Mucosa of rectum (tissue), 2 donors: ENCODE results near the gene GNAL.

Experiments used
- H3K27ac ChIP-seq, 2 donors: one replicate each; pipeline ENCODE4 v1.7.0; 2013; ENCODE audit warnings: inconsistent platforms in 2 of 2, low read depth in 2 of 2, low read length in 2 of 2
- H3K27me3 ChIP-seq, 2 donors: one replicate each; pipeline ENCODE4 v1.7.0; 2013; ENCODE audit warnings: low read length in 2 of 2; ENCODE audit not compliant: control insufficient read depth in 2 of 2, insufficient read depth in 2 of 2
- H3K36me3 ChIP-seq, 2 donors: one replicate each; pipeline ENCODE4 v1.7.0; 2013; ENCODE audit warnings: low read length in 2 of 2; ENCODE audit not compliant: control insufficient read depth in 2 of 2, insufficient read depth in 2 of 2
- H3K4me1 ChIP-seq, 2 donors: one replicate each; pipeline ENCODE4 v1.7.0; 2013; ENCODE audit warnings: low read length in 2 of 2, mild to moderate bottlenecking in 1 of 2; ENCODE audit not compliant: control insufficient read depth in 2 of 2, insufficient read depth in 2 of 2
- H3K4me3 ChIP-seq, 2 donors: one replicate each; pipeline ENCODE4 v1.7.0; 2013; ENCODE audit warnings: low read length in 2 of 2
- H3K9ac ChIP-seq, 2 donors: one replicate each; pipeline ENCODE4 v1.7.0; 2013; ENCODE audit warnings: low read length in 2 of 2, low read depth in 1 of 2, mild to moderate bottlenecking in 1 of 2
- H3K9me3 ChIP-seq, 2 donors: one replicate each; pipeline ENCODE4 v1.7.0; 2013; ENCODE audit warnings: low read length in 2 of 2; ENCODE audit not compliant: control insufficient read depth in 2 of 2
- donor health status: healthy.
- donor health status: Normal muscosa, but diverticular disease.

GNAL gene

DNA sequence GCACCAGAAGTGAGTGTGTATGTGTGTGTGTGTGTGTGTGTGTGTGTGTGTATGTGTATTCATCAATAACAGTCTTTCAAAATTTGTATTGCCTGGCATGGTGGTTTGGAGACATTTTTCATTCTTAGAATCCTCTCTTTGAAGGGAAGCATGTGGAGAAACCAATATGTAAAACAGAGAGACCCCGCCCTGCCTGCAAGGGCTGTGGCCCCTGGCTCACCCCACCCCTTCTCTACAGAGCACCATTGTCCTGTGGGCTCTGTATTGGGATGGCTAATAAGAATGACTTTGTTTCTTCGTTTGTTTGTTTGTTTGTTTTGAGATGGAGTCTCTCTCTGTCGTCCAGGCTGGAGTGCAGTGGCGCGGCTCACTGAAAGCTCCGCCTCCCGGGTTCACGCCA lies 65.9 kb downstream of the GNAL start:
- Histone ChIP-seq H3K4me1 (no peaks in the 10 kb centered on the region), H3K9ac (no peak overlapping the region), H3K4me3 (no peak overlapping the region), H3K9me3 (no peaks in the 10 kb centered on the region), H3K36me3 (no peaks in the 10 kb centered on the region), H3K27me3 (peaks cover 3 to 5% of the 10 kb centered on the region in 2 donors), H3K27ac (no peak overlapping the region)

DNA sequence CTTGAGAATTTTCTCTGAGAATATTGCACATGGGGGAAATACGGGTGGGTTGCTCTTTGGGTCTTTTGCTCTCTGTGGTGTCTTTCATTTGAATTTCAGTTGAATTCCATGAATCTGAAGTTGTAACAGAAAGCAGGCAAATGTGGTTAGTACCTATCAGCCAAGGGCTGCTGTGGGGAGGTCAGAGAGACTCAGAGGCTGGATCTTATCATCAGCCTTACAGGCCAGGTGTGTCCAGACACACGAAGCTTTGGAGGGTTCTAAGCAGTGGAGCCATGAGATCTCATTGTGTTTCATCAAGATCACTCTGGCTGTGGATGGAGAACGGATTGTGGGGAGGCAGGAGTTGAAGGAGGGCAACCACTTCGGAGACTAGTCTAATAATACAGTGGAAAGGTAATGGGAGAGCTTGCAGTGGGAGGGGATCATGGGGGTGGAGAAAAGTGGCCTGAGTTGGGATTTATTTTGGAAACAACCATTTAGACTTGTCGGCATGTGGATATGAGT lies 68.1 kb downstream of the GNAL start:
- no peak overlapping the region for H3K4me3 ChIP-seq
- H3K9ac ChIP-seq: no peak overlapping the region
- no peak overlapping the region for H3K27ac ChIP-seq
- H3K36me3 ChIP-seq: no peaks in the 10 kb centered on the region
- no peaks in the 10 kb centered on the region for H3K4me1 ChIP-seq
- no peaks in the 10 kb centered on the region for H3K9me3 ChIP-seq
- H3K27me3 ChIP-seq: peaks cover 0 to 3% of the 10 kb centered on the region in 2 donors

DNA sequence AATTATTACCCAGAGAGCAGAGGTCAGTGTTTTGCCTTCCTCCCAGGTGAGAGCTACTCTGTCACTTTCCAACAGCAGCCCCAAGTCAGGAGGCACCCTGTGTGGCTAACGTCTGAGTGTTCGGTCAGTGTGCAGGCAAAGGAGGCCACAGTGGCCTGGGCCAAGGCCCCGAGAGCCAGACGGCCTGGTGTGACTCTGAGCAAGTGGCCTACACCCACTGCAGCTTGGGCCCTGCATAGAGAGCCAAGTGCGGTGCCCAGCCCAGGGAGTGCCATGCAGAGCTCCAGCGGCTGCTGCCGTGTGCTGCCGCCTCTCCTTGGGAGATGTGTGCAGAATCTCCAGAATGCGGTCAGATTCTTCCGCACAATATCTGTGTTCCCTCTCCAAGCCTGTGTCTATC lies 70.4 kb downstream of the GNAL start:
- no peaks in the 10 kb centered on the region for H3K27me3 ChIP-seq
- H3K9me3 ChIP-seq: no peaks in the 10 kb centered on the region
- H3K4me3 ChIP-seq: no peak overlapping the region

DNA sequence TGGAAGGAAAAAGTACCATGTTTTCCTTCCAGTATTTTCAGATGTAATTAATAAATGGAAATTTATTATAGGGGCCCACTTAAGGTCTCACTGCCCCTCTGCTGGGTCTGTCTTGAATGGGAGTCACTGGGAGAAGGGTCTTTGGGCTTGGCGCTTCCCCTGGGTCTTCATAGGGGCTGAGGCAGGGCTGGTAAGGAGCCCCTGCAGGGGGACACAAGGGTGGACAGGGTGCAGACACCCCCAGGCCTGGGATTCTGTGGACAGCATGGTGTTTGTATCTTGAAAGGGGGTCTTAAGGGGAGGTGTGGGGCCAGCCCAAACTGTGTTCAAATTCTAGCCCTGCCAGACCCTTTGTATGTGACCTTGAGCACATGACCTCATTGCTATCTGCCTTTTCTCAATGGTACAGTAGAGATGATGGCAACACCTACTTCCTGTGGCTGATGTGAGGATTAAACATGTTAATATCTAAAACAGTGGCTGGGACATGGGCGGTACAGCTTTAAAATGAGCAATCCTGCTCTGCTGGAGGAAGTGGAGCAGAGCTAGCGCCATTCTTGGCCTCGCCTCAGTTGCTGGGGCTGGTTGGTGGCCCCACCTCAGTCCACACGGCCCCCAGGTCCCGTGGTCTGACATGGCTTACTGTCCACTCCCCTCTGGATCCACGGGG lies 71.6 kb downstream of the GNAL start:
- Histone ChIP-seq H3K27me3 (no peaks in the 10 kb centered on the region), H3K4me3 (no peak overlapping the region)

More for the DNA sequence above, 70.4 kb downstream of the GNAL start:
- no peaks in the 10 kb centered on the region for H3K4me1 ChIP-seq
- H3K27ac ChIP-seq: no peak overlapping the region
- no peak overlapping the region for H3K9ac ChIP-seq
- no peaks in the 10 kb centered on the region for H3K36me3 ChIP-seq

DNA sequence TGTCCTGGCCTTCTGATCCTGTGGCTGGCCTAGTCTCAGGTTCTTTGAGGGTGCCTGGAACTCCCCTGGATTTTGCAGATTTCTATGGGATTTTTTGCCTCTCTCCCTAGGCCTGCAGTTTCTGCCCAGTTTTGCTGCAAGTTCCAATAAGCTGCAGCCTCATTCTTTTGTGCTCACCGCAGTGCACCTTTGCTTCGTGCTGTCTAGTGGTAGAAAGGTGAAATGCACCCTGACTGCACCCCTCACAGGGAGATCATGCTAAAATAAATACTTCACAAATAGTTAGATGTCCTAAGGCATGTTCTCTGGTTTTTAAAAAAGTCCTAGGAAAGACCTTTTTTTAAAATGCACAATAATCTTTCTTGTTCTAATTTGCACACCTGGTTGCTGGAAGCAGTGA lies 72.5 kb downstream of the GNAL start:
- Histone ChIP-seq H3K9me3 (no peaks in the 10 kb centered on the region), H3K9ac (no peak overlapping the region), H3K27me3 (no peaks in the 10 kb centered on the region), H3K27ac (no peak overlapping the region), H3K36me3 (no peaks in the 10 kb centered on the region), H3K4me3 (no peak overlapping the region), H3K4me1 (no peaks in the 10 kb centered on the region)

More for the DNA sequence above, 71.6 kb downstream of the GNAL start:
- H3K4me1 ChIP-seq: no peaks in the 10 kb centered on the region
- H3K9ac ChIP-seq: no peak overlapping the region
- H3K27ac ChIP-seq: no peak overlapping the region
- H3K36me3 ChIP-seq: no peaks in the 10 kb centered on the region
- H3K9me3 ChIP-seq: no peaks in the 10 kb centered on the region

DNA sequence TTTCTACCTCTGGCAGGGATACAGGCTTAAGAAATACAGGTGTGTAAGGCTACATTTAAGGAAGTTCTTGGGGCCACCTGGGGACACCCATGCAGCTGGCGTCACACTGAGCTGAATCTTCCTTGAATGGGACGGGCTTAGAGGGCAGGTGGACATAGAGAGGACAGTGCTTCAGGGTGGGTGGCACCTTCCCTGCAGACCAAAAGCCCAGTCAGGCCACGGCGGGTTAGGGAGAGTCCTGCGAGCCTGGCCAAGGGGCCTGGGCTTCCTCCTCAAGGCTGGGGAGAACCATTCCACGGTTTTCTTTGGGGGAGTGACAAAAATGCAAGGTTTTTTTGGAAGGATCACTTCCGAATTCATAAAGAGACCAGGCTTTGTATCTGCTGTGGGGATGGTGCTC lies 73.4 kb downstream of the GNAL start:
- Histone ChIP-seq H3K36me3 (no peaks in the 10 kb centered on the region), H3K27me3 (no peaks in the 10 kb centered on the region), H3K9me3 (no peaks in the 10 kb centered on the region), H3K4me3 (no peak overlapping the region), H3K9ac (no peak overlapping the region), H3K4me1 (no peaks in the 10 kb centered on the region), H3K27ac (no peak overlapping the region)

DNA sequence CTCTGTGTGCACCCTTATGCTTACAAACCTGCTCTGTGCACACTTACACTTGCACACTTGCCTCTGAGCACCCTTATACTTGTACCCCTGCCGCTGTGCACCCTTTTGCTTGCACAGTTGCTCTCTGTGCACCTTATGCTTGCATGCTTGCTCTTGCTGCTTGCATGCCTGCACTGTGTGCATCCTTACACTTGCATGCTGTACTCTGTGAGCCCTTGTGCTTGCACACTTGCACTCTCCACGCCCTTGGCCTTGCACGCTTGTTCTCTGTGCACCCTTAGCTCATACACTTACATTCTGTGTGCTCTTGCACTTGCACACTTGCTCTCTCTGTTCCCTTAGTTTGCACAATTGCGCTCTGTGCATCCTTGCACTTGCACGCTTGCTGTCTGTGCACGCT lies 78.3 kb downstream of the GNAL start:
- H3K27ac ChIP-seq: no peak overlapping the region

DNA sequence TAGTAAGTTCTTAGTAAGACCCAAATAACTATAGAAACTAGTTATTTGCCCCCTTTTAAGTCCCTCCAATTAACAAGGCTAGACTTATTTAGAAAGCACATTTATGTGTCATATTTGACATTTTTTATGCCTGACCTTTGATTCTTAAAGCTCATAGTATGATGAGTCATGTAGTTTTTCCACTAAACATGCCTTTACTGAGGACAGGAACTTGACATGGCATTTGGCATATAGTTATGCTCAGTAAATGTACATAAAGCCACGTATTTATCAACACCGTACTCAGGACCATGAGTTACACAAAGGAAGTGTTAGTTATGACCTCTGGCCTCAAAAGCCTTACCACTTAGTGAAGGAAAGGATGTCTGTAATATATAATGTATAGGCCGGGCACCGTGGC lies 78.9 kb downstream of the GNAL start:
- no peaks in the 10 kb centered on the region for H3K27me3 ChIP-seq
- no peak overlapping the region for H3K27ac ChIP-seq
- H3K4me1 ChIP-seq: no peaks in the 10 kb centered on the region
- H3K9ac ChIP-seq: no peak overlapping the region
- H3K36me3 ChIP-seq: no peaks in the 10 kb centered on the region
- H3K9me3 ChIP-seq: no peaks in the 10 kb centered on the region
- no peak overlapping the region for H3K4me3 ChIP-seq

More for the DNA sequence above, 78.3 kb downstream of the GNAL start:
- H3K27me3 ChIP-seq: no peaks in the 10 kb centered on the region
- no peak overlapping the region for H3K9ac ChIP-seq
- no peak overlapping the region for H3K4me3 ChIP-seq
- no peaks in the 10 kb centered on the region for H3K4me1 ChIP-seq
- no peaks in the 10 kb centered on the region for H3K9me3 ChIP-seq
- H3K36me3 ChIP-seq: no peaks in the 10 kb centered on the region

DNA sequence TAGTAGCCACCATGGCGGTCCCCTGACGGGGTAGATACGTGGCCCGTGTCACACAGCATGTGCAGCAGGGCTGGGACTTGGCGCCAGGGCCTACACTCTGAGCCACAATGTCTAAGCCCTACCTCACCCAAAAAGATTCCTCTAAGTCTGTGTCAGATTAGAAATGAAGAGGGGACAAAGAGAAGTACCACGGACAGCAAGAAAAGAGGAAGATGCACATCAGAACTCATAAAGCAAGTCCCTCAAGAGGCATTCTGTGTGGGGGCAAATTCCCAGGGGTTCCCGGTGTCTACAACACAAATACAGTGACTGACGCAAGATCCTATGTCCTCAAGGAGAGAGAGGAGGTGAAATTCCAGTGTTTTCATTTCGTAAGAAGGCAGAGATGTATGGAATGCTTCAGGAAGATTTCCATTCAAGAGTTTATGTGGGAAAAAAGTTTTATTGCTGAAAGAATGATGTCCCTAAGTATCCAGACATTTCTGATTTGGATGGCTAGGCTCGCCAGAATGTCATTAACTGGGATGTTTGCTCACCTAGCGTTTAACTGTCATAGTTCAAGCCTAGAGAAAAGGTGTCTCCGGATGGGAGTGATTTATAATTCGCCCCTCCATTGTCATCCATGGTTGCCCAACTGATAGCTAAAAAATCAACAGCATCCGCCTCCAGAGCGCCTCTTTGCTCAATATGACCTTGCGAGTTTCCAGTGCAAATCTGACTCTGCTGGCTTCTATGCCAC lies 86.5 kb downstream of the GNAL start:
- Histone ChIP-seq H3K9ac (no peak overlapping the region), H3K27ac (no peak overlapping the region), H3K36me3 (no peaks in the 10 kb centered on the region), H3K4me1 (no peaks in the 10 kb centered on the region), H3K4me3 (no peak overlapping the region), H3K9me3 (no peaks in the 10 kb centered on the region), H3K27me3 (no peaks in the 10 kb centered on the region)

DNA sequence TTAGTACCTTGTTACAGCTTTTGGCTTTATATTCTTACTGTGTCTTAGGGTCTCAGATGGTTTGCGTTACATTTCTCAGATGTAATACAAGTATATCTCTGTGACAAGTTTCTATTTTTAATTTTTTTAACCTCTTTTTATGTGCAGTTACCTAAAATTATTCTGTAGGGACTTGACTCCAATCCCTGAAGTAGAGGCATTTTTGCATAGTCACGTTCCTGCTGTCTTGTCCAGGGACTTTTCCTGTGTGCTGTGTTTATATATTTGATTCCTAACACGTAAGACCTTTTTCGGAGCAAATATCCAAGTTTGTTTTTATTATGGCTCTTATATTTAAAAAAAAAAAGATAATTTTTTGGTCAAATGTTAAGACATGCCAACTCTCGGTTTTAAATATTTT lies 91.0 kb downstream of the GNAL start:
- H3K9me3 ChIP-seq: no peaks in the 10 kb centered on the region
- no peak overlapping the region for H3K27ac ChIP-seq
- no peak overlapping the region for H3K4me3 ChIP-seq
- no peaks in the 10 kb centered on the region for H3K4me1 ChIP-seq
- H3K9ac ChIP-seq: no peak overlapping the region
- H3K27me3 ChIP-seq: peaks cover 0 to 3% of the 10 kb centered on the region in 2 donors
- no peaks in the 10 kb centered on the region for H3K36me3 ChIP-seq
